Subcutaneous adipose tissue (tissue), 4 donors: ENCODE results near the gene GRAP2. TPM values are rescaled to one million over a fixed set of nuclear protein-coding genes. Genes with fewer than 3 reads are reported as not detected.

Source experiments
- total RNA-seq, 4 donors: library from RNA; depleted of rRNA; stranded (reverse); fragments of >200 nt; gene quantifications; one replicate each; pipeline ENCODE4 v1.1.0, GENCODE V29; 2016
- TF ChIP-seq, protein P1 (sequence below): fragments of 450-650 bp; IDR thresholded peaks from one replicate; pipeline ENCODE4 v1.5.1; 2016; ENCODE audit warnings: low read depth, mild to moderate bottlenecking, control low read depth, antibody characterized with exemption, moderate library complexity

GRAP2 gene
- total RNA-seq, 4 donors from 2014 or later: 0.75 to 4.8 (median 1.4) TPM

DNA sequence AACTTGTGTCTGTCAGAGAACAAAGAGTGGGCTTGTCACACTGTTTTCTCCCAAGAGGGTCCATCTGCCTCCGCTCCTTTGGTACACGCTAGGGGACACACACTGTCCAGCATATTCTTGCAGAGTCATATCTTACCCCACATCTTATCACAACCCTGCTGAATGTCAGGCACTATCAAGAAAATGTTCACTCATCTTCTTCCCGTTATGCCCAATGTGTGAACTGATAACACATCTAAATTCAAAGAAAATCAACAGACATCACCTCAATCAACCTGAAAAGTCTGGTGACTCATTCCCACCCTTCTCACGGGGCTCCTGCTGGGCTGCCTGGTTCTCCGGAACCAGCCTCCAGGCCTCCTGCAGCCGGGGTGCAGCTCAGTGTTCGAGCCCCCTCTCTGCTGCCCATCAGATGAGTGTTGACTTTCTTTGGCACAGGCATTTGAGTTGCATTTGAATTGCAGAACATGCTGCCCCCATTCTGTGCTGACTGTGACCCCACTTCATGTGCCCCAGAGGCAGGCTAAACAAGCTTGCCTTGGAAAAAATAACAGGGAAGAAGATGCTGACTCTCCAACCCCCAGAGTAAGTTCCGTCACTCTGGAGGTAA, 19.4 kb downstream of the GRAP2 start:
- TF ChIP-seq, protein P1, sequence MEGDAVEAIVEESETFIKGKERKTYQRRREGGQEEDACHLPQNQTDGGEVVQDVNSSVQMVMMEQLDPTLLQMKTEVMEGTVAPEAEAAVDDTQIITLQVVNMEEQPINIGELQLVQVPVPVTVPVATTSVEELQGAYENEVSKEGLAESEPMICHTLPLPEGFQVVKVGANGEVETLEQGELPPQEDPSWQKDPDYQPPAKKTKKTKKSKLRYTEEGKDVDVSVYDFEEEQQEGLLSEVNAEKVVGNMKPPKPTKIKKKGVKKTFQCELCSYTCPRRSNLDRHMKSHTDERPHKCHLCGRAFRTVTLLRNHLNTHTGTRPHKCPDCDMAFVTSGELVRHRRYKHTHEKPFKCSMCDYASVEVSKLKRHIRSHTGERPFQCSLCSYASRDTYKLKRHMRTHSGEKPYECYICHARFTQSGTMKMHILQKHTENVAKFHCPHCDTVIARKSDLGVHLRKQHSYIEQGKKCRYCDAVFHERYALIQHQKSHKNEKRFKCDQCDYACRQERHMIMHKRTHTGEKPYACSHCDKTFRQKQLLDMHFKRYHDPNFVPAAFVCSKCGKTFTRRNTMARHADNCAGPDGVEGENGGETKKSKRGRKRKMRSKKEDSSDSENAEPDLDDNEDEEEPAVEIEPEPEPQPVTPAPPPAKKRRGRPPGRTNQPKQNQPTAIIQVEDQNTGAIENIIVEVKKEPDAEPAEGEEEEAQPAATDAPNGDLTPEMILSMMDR: no peak

DNA sequence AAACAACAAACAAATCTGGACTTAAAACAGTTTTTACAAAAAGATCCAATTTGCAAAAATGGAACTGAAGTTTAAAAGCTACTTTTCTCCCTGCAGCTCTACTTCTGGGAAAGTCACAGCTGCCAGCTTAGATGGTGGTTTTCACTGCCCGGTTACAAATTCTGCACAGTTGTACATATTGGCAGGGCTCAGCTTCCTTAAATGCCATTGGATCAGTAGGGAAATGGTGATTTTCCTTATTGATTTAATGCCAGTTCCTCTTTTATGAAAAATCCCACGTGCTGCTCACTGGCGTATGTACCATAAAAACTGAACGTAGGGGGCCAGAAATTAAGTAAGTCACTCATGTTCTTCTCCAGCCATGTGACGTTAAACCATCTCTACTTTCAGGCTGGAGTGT, 22.8 kb downstream of the GRAP2 start:
- TF ChIP-seq, protein P1: no peak

DNA sequence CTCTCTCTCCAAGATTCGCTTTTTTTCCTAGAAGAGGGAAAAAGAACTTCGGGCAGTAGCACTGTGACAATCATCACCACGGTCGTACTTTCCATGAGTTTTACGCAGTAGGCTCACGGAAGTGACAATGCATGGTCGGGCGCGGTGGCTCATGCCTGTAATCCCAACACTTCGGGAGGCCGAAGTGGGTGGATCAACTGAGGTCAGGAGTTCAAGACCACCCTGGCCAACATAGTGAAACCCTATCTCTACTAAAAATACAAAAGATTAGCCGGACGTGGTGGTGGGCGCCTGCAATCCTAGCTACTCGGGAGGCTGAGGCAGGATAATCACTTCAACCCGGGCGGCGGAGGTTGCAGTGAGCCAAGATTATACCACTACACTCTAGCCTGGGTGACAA, 23.4 kb downstream of the GRAP2 start:
- TF ChIP-seq, protein P1: no peak

DNA sequence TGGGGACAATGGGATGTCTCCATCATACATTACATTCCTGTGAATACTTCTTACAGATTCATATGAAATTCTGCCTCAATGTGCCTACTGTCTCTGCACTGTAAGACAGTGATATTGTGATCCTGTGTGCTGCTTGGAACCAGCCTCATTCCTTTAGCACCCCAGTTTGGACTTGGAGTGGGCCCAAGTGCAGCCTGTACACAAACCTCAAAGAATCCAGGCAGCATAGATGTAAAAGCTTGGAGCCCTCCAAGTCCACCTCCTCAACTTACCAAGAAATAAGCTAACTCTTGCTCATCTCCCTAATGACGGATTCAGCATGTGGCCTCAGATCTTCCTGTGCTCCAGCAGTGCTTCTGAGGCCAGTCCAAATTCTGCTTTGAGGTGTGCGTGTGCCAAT, 24.4 kb downstream of the GRAP2 start:
- TF ChIP-seq, protein P1: no peak

DNA sequence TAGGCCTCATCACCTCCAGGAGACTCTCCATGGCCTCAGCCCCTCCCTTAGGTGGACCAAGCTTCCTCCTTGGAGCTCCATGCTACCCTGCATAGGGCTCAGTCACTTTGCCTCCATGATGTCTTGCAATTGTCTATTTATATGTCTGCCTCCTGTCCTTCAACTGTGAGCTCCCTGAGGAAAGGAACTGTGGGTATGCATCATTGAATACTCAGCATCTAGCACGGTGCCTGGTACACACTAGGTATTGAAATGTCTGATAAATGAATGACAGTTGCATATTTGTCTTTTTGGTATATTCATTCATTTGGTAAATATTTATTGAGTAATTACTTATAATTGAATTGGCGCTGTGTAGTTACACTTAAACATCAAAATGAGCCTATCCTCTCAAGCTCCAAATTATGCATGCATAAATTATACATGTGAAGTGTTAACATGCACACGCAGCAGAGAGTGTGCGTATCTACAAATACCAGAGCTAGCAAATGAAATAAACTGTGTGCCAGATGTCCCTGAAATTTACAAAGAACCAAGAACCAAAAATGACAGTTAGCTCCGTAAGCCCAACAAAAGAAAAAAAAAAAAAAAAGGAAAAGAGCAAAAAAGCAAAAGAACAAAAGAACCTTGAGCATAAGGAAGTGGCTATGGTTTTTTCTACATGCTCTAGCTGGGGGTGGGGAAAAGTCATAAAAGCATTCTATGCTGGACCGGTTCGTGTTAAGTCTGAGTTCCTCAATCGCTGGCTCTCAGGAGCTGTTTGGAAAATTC, 25.2 kb downstream of the GRAP2 start:
- TF ChIP-seq, protein P1: no peak

DNA sequence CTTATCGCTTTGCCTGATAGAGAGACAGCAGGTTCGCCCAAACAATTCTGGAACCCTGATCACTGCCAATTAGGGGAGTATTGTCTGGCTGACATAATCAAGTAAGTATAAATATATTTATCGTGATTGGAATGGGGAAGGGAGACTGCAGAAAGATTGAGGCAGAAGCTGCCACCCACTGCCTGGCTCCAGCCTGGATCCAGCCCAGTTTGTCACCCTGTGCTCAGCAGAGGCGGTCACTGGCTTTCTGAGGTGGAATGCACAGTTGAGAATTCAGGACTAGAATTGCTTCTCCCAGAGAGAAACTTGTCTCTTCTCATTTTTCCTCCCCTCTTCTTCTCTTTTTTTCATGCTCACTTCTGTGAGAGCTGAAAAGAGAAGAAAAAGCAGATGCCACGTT, 25.9 kb downstream of the GRAP2 start:
- TF ChIP-seq, protein P1: no peak

DNA sequence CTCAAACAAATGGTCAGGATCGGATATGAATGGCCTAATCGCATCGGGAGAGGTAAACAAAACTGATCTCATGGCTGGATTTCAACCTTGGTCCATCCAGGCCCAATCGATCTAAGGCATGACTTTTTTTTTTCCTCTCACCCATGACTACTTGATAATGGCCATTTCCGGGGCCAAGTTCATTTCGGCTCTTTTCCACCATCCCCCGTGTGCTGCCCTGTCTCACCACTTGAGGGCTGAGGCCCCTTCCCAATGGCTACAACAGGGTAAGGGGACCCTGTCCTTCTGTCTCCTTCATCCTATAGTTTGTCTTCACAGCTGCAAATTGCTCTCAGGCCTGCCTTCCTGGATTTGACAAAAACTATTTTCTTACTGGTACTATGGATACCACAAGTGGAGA, 26.7 kb downstream of the GRAP2 start:
- TF ChIP-seq, protein P1: no peak
